ENCODE data around the gene GDF2.

Gene GDF2

GRCh38 chr10:47344996-47345870 lies 23.0 kb downstream of the GDF2 start:
- no peaks in the 10 kb centered on the region for H3K9me3 ChIP-seq (ENCODE audit: control insufficient read depth in 2 of 2, low read length in 2 of 2)
- no peaks in the 10 kb centered on the region for H3K36me3 ChIP-seq (ENCODE audit: control insufficient read depth in 2 of 2, insufficient read depth in 2 of 2, low read length in 2 of 2)
- H3K4me3 ChIP-seq (ENCODE audit: low read length in 2 of 2) = no peak overlapping the region
- H3K4me1 ChIP-seq (ENCODE audit: control insufficient read depth, insufficient read depth, low read length) = no peaks in the 10 kb centered on the region
- no peak overlapping the region for H3K9ac ChIP-seq (ENCODE audit: low read length in 2 of 2)
- H3K27ac ChIP-seq (ENCODE audit: low read length) = no peak overlapping the region
- H3K27me3 ChIP-seq (ENCODE audit: control insufficient read depth in 1 of 2, insufficient read depth in 2 of 2, low read length in 2 of 2) = no peaks in the 10 kb centered on the region

DNA sequence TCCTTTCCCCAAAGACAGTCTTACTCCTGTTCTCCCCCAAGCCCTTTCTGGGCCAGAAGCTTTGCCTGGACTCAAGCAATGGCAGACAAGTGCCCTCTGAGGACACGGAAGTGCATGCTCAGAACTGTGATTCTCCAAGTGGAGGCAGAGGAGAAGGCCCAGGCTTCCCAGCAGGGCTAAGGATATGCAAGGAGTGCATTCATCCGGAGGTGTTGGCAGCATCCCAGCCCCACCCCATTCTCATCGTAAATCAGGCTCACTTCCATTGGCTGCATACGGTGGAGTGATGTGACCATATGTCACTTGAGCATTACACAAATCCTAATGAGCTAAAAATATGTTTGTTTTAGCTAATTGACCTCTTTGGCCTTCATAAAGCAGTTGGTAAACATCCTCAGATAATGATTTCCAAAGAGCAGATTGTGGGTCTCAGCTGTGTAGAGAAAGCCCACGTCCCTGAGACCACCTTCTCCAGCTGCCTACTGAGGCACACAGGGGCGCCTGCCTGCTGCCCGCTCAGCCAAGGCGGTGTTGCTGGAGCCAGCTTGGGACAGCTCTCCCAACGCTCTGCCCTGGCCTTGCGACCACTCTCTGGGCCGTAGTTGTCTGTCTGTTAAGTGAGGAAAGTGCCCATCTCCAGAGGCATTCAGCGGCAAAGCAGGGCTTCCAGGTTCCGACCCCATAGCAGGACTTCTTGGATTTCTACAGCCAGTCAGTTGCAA lies 24.5 kb downstream of the GDF2 start:
- Histone ChIP-seq H3K9me3 (ENCODE audit: control insufficient read depth in 2 of 2, low read length in 2 of 2) (no peaks in the 10 kb centered on the region), H3K27me3 (ENCODE audit: control insufficient read depth in 1 of 2, insufficient read depth in 2 of 2, low read length in 2 of 2) (no peaks in the 10 kb centered on the region)

GRCh38 chr10:47347303-47347675 lies 25.0 kb downstream of the GDF2 start:
- no peak overlapping the region for H3K9ac ChIP-seq (ENCODE audit: low read length in 2 of 2)
- no peaks in the 10 kb centered on the region for H3K27me3 ChIP-seq (ENCODE audit: control insufficient read depth in 1 of 2, insufficient read depth in 2 of 2, low read length in 2 of 2)
- H3K4me1 ChIP-seq (ENCODE audit: control insufficient read depth, insufficient read depth, low read length) = no peaks in the 10 kb centered on the region
- H3K4me3 ChIP-seq (ENCODE audit: low read length in 2 of 2) = no peak overlapping the region
- H3K27ac ChIP-seq (ENCODE audit: low read length) = no peak overlapping the region
- H3K9me3 ChIP-seq (ENCODE audit: control insufficient read depth in 2 of 2, low read length in 2 of 2) = no peaks in the 10 kb centered on the region
- H3K36me3 ChIP-seq (ENCODE audit: control insufficient read depth in 2 of 2, insufficient read depth in 2 of 2, low read length in 2 of 2) = no peaks in the 10 kb centered on the region

More for the DNA sequence above, 24.5 kb downstream of the GDF2 start:
- Histone ChIP-seq H3K4me1 (ENCODE audit: control insufficient read depth, insufficient read depth, low read length) (no peaks in the 10 kb centered on the region), H3K36me3 (ENCODE audit: control insufficient read depth in 2 of 2, insufficient read depth in 2 of 2, low read length in 2 of 2) (no peaks in the 10 kb centered on the region), H3K4me3 (ENCODE audit: low read length in 2 of 2) (no peak overlapping the region), H3K9ac (ENCODE audit: low read length in 2 of 2) (no peak overlapping the region), H3K27ac (ENCODE audit: low read length) (no peak overlapping the region)

DNA sequence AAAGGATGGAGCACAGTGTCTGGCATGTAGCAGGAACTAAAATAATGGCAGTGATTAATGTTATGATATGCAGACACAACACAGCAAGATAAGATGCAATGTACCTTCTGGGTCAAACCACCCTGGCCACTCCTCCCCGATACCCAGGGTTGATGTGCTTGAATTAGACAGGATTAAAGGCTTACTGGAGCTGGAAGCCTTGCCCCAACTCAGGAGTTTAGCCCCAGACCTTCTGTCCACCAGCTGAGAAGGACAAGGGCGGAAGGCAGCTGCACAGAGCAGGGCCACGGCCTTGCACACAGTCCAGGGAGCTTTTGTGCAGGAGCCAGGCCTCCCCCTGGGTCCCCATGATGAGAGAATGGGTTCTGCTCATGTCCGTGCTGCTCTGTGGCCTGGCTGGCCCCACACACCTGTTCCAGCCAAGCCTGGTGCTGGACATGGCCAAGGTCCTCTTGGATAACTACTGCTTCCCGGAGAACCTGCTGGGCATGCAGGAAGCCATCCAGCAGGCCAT lies 25.9 kb downstream of the GDF2 start, which contains the start of gene RBP3:
Gene RBP3, plus strand, starts transcription at position 226 of the 514 bp plus-strand sequence. Its CDS starts 122 bp downstream, at position 348.
- H3K9ac ChIP-seq (ENCODE audit: low read length in 2 of 2) = no peak within 1 kb of the TSS
- H3K9me3 ChIP-seq (ENCODE audit: control insufficient read depth in 2 of 2, low read length in 2 of 2) = no peaks in the 10 kb centered on the region
- H3K27ac ChIP-seq (ENCODE audit: low read length) = no peak within 1 kb of the TSS
- no peaks in the 10 kb centered on the region for H3K27me3 ChIP-seq (ENCODE audit: control insufficient read depth in 1 of 2, insufficient read depth in 2 of 2, low read length in 2 of 2)
- no peak within 1 kb of the TSS for H3K4me3 ChIP-seq (ENCODE audit: low read length in 2 of 2)
- H3K36me3 ChIP-seq (ENCODE audit: control insufficient read depth in 2 of 2, insufficient read depth in 2 of 2, low read length in 2 of 2) = no peaks in the 10 kb centered on the region
- no peaks in the 10 kb centered on the region for H3K4me1 ChIP-seq (ENCODE audit: control insufficient read depth, insufficient read depth, low read length)

- Histone ChIP-seq H3K27ac (ENCODE audit: low read length) (no peak overlapping the region), H3K9me3 (ENCODE audit: control insufficient read depth in 2 of 2, low read length in 2 of 2) (no peaks in the 10 kb centered on the region), H3K4me1 (ENCODE audit: control insufficient read depth, insufficient read depth, low read length) (no peaks in the 10 kb centered on the region), H3K9ac (ENCODE audit: low read length in 2 of 2) (no peak overlapping the region), H3K27me3 (ENCODE audit: control insufficient read depth in 1 of 2, insufficient read depth in 2 of 2, low read length in 2 of 2) (no peaks in the 10 kb centered on the region), H3K36me3 (ENCODE audit: control insufficient read depth in 2 of 2, insufficient read depth in 2 of 2, low read length in 2 of 2) (no peaks in the 10 kb centered on the region), H3K4me3 (ENCODE audit: low read length in 2 of 2) (no peak overlapping the region)
Measured at GRCh38 chr10:47348661-47349470, 26.6 kb downstream of the GDF2 start.

GRCh38 chr10:47349516-47349915 lies 27.3 kb downstream of the GDF2 start:
- H3K27ac ChIP-seq (ENCODE audit: low read length) = no peak overlapping the region
- no peak overlapping the region for H3K9ac ChIP-seq (ENCODE audit: low read length in 2 of 2)
- no peak overlapping the region for H3K4me3 ChIP-seq (ENCODE audit: low read length in 2 of 2)
- no peaks in the 10 kb centered on the region for H3K36me3 ChIP-seq (ENCODE audit: control insufficient read depth in 2 of 2, insufficient read depth in 2 of 2, low read length in 2 of 2)
- H3K4me1 ChIP-seq (ENCODE audit: control insufficient read depth, insufficient read depth, low read length) = no peaks in the 10 kb centered on the region
- H3K27me3 ChIP-seq (ENCODE audit: control insufficient read depth in 1 of 2, insufficient read depth in 2 of 2, low read length in 2 of 2) = no peaks in the 10 kb centered on the region
- H3K9me3 ChIP-seq (ENCODE audit: control insufficient read depth in 2 of 2, low read length in 2 of 2) = no peaks in the 10 kb centered on the region

DNA sequence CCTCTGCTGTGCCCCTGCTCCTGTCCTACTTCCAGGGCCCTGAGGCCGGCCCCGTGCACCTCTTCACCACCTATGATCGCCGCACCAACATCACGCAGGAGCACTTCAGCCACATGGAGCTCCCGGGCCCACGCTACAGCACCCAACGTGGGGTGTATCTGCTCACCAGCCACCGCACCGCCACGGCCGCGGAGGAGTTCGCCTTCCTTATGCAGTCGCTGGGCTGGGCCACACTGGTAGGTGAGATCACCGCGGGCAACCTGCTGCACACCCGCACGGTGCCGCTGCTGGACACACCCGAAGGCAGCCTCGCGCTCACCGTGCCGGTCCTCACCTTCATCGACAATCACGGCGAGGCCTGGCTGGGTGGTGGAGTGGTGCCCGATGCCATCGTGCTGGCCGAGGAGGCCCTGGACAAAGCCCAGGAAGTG lies 27.7 kb downstream of the GDF2 start:
- H3K27ac ChIP-seq (ENCODE audit: low read length) = no peak overlapping the region
- no peaks in the 10 kb centered on the region for H3K9me3 ChIP-seq (ENCODE audit: control insufficient read depth in 2 of 2, low read length in 2 of 2)
- H3K4me3 ChIP-seq (ENCODE audit: low read length in 2 of 2) = no peak overlapping the region
- no peaks in the 10 kb centered on the region for H3K36me3 ChIP-seq (ENCODE audit: control insufficient read depth in 2 of 2, insufficient read depth in 2 of 2, low read length in 2 of 2)
- no peaks in the 10 kb centered on the region for H3K27me3 ChIP-seq (ENCODE audit: control insufficient read depth in 1 of 2, insufficient read depth in 2 of 2, low read length in 2 of 2)
- no peak overlapping the region for H3K9ac ChIP-seq (ENCODE audit: low read length in 2 of 2)
- H3K4me1 ChIP-seq (ENCODE audit: control insufficient read depth, insufficient read depth, low read length) = no peaks in the 10 kb centered on the region

- Histone ChIP-seq H3K27me3 (ENCODE audit: control insufficient read depth in 1 of 2, insufficient read depth in 2 of 2, low read length in 2 of 2) (no peaks in the 10 kb centered on the region), H3K4me3 (ENCODE audit: low read length in 2 of 2) (no peak overlapping the region), H3K4me1 (ENCODE audit: control insufficient read depth, insufficient read depth, low read length) (no peaks in the 10 kb centered on the region), H3K9me3 (ENCODE audit: control insufficient read depth in 2 of 2, low read length in 2 of 2) (no peaks in the 10 kb centered on the region), H3K36me3 (ENCODE audit: control insufficient read depth in 2 of 2, insufficient read depth in 2 of 2, low read length in 2 of 2) (no peaks in the 10 kb centered on the region), H3K9ac (ENCODE audit: low read length in 2 of 2) (no peak overlapping the region), H3K27ac (ENCODE audit: low read length) (no peak overlapping the region)
Measured at GRCh38 chr10:47350671-47351640, 28.7 kb downstream of the GDF2 start.

GRCh38 chr10:47351899-47352815 lies 29.9 kb downstream of the GDF2 start:
- H3K27ac ChIP-seq (ENCODE audit: low read length) = no peak overlapping the region
- no peaks in the 10 kb centered on the region for H3K27me3 ChIP-seq (ENCODE audit: control insufficient read depth in 1 of 2, insufficient read depth in 2 of 2, low read length in 2 of 2)
- H3K9me3 ChIP-seq (ENCODE audit: control insufficient read depth in 2 of 2, low read length in 2 of 2) = no peaks in the 10 kb centered on the region
- H3K4me1 ChIP-seq (ENCODE audit: control insufficient read depth, insufficient read depth, low read length) = no peaks in the 10 kb centered on the region
- H3K4me3 ChIP-seq (ENCODE audit: low read length in 2 of 2) = no peak overlapping the region
- no peak overlapping the region for H3K9ac ChIP-seq (ENCODE audit: low read length in 2 of 2)
- no peaks in the 10 kb centered on the region for H3K36me3 ChIP-seq (ENCODE audit: control insufficient read depth in 2 of 2, insufficient read depth in 2 of 2, low read length in 2 of 2)

Measured in stomach smooth muscle (tissue), 2 donors.